Stimulated activated naive B cell treated with anti-CD40 and anti-IgM and Interleukin-4, amounts not matched to agents 10 μg/mL and 1 μg/mL and 100 μg/mL, for 72 hours (primary cell): ENCODE data around the gene KAT14.
"Not testable (repeated sequence)": the region's sequence is repeated elsewhere in the genome, so short reads cannot be mapped to it uniquely, and the experiment has no call there.

Experiments
- ATAC-seq, 2 donors: fragments of 150-1000 bp; cut with Tn5 transposase; replicated peaks; 2 replicates each; pipeline ENCODE4 v1.10.0; 2021; ENCODE audit warnings: moderate library complexity in 1 of 2
- DNase-seq: peaks from one replicate; pipeline ENCODE4 v3.0.0; 2021
- H3K27ac Mint-ChIP-seq: one replicate; pipeline ENCODE4 v1.8.0; 2022; ENCODE audit warnings: mild to moderate bottlenecking, mixed read lengths
- H3K27me3 Mint-ChIP-seq, 2 donors: one replicate each; pipeline ENCODE4 v1.8.0; 2022; ENCODE audit warnings: mixed read lengths in 2 of 2
- H3K36me3 Mint-ChIP-seq, 2 donors: one replicate each; pipeline ENCODE4 v1.8.0; 2022; ENCODE audit warnings: mixed read lengths in 2 of 2, mild to moderate bottlenecking in 1 of 2
- H3K4me1 Mint-ChIP-seq, 2 donors: one replicate each; pipeline ENCODE4 v1.8.0; 2022; ENCODE audit warnings: mixed read lengths in 2 of 2, mild to moderate bottlenecking in 1 of 2
- H3K4me3 Mint-ChIP-seq, 2 donors: one replicate each; pipeline ENCODE4 v1.8.0; 2022; ENCODE audit warnings: mild to moderate bottlenecking in 2 of 2, mixed read lengths in 2 of 2, moderate library complexity in 1 of 2
- H3K9me3 Mint-ChIP-seq, 2 donors: one replicate each; pipeline ENCODE4 v1.8.0; 2022; ENCODE audit warnings: mixed read lengths in 2 of 2, mild to moderate bottlenecking in 1 of 2

KAT14 gene

DNA sequence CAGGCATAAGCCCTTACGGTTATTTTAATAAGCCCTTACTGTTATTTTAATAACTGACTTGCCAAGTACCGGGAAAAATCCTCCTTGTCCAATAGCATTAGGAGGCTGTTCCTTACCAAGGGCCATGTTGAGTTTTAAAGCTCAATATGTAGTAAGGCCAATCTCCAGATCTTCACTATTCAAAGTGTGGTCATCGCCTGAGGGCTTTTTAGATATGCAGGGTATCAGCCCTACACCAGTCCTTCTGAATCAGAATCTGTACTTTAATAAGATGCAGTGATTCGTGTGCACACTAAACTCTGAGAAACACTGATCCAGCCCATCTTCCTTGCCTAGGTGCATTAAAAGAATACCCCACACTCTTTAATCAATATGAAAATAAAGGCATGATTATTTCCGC lies 77.9 kb downstream of the KAT14 start:
- peaks cover 5 to 12% of the 10 kb centered on the region in 2 donors for H3K27me3 Mint-ChIP-seq
- no peak overlapping the region for H3K27ac Mint-ChIP-seq
- DNase-seq (no peak), ATAC-seq (no peak)
- no peaks in the 10 kb centered on the region for H3K4me1 Mint-ChIP-seq
- H3K36me3 Mint-ChIP-seq: no peaks in the 10 kb centered on the region
- H3K9me3 Mint-ChIP-seq: no peaks in the 10 kb centered on the region
- no peak overlapping the region for H3K4me3 Mint-ChIP-seq

GRCh38 chr20:18218280-18218679 lies 80.6 kb downstream of the KAT14 start:
- no peak overlapping the region for H3K27ac Mint-ChIP-seq
- DNase-seq: no peak

DNA sequence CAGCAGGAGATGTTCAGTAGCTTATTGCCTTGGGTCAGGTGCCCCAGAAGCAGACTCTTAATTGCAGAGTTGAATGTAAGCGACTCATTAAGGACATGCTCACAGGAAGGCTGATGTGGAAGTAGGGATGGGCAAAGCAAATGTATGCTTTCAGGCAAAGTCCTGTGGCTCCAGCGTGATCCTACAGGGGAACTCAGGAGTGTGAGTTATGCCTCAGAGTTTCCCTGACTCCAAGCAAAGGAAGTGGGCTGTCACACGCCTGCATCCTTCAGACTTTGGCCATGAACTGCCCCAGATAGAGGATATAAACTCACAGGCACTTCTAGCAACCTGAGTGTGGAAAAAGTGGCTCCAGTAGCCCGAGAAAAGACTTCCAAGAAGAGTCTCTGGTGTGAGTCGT lies 85.7 kb downstream of the KAT14 start:
- Mint-ChIP-seq H3K4me1 (no peaks in the 10 kb centered on the region), H3K9me3 (peaks cover 3 to 7% of the 10 kb centered on the region in 2 donors), H3K27ac (no peak overlapping the region), H3K36me3 (no peaks in the 10 kb centered on the region), H3K4me3 (no peak overlapping the region), H3K27me3 (peaks cover 19 to 23% of the 10 kb centered on the region in 2 donors)
- no peak for ATAC-seq
- no peak for DNase-seq

More at GRCh38 chr20:18218280-18218679, 80.6 kb downstream of the KAT14 start:
- no peaks in the 10 kb centered on the region for H3K36me3 Mint-ChIP-seq
- H3K27me3 Mint-ChIP-seq: peaks cover 20 to 31% of the 10 kb centered on the region in 2 donors
- H3K4me3 Mint-ChIP-seq: no peak overlapping the region
- peaks cover 3 to 6% of the 10 kb centered on the region in 2 donors for H3K9me3 Mint-ChIP-seq
- no peaks in the 10 kb centered on the region for H3K4me1 Mint-ChIP-seq
- ATAC-seq: no peak

GRCh38 chr20:18224968-18225568 lies 87.4 kb downstream of the KAT14 start:
- DNase-seq (no peak), ATAC-seq (no peak)
- Mint-ChIP-seq H3K9me3 (peaks cover 3 to 7% of the 10 kb centered on the region in 2 donors), H3K27me3 (peaks cover 19 to 23% of the 10 kb centered on the region in 2 donors), H3K36me3 (no peaks in the 10 kb centered on the region), H3K4me1 (no peaks in the 10 kb centered on the region), H3K27ac (no peak overlapping the region), H3K4me3 (no peak overlapping the region)

GRCh38 chr20:18225632-18226031 lies 88.0 kb downstream of the KAT14 start:
- no peak overlapping the region for H3K4me3 Mint-ChIP-seq
- no peaks in the 10 kb centered on the region for H3K4me1 Mint-ChIP-seq
- peaks cover 3 to 7% of the 10 kb centered on the region in 2 donors for H3K9me3 Mint-ChIP-seq
- ATAC-seq (no peak), DNase-seq (no peak)
- no peak overlapping the region for H3K27ac Mint-ChIP-seq
- H3K36me3 Mint-ChIP-seq: no peaks in the 10 kb centered on the region
- H3K27me3 Mint-ChIP-seq: peaks cover 19 to 21% of the 10 kb centered on the region in 2 donors

DNA sequence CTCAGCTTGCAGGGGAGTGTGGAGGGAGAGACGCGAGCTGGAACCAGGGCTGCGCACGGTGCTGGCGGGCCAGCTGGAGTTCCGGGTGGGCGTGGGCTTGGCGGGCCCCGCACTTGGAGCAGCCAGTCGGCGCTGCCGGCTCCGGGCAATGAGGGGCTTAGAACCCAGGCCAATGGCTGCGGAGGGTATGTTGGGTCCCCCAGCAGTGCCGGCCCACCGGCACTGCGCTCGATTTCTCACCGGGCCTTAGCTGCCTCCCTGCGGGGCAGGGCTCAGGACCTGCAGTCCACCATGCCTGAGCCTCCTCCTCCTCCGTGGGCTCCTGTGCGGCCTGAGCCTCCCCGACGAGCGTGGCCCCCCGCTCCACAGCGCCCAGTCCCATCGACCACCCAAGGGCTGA lies 89.1 kb downstream of the KAT14 start:
- H3K27me3 Mint-ChIP-seq, H3K36me3 Mint-ChIP-seq, DNase-seq, H3K9me3 Mint-ChIP-seq, ATAC-seq, H3K4me3 Mint-ChIP-seq, H3K27ac Mint-ChIP-seq, H3K4me1 Mint-ChIP-seq: not testable (repeated sequence)

DNA sequence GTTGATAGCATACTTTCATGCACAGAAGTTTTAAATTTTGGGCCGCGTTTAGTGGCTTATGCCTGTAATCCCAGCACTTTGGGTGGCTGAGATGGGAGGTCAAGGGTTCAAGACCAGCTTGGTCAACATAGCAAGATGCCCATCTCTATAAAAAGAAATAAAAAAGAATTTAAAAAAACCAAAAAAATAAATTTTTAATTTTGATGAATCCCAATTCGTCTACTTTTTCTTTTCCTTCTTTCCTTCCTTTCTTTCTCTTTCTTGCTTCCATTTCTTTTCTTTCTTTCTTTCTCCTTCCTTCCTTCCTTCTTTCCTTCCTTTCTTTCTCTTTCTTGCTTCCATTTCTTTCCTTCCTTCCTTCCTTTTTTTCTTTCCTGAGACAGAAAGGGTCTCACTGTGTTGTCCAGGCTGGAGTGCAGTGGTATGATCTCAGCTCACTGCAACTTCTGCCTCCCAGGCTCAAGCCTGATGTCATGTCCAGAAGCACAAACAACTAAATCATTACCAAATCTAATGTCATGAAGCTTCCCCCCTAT lies 95.8 kb downstream of the KAT14 start:
- H3K9me3 Mint-ChIP-seq: no peaks in the 10 kb centered on the region
- no peaks in the 10 kb centered on the region for H3K36me3 Mint-ChIP-seq
- H3K27ac Mint-ChIP-seq: no peak overlapping the region
- H3K27me3 Mint-ChIP-seq: peaks cover 8 to 12% of the 10 kb centered on the region in 2 donors
- H3K4me3 Mint-ChIP-seq: no peak overlapping the region
- no peak for DNase-seq
- H3K4me1 Mint-ChIP-seq: no peaks in the 10 kb centered on the region
- ATAC-seq: no peak
